HG03064 (cell line): Measurements from ENCODE around the gene ARHGAP31.
A peak's percentile ranks its signal among the peaks of the same experiment; 100 is the strongest.
"Not testable (repeated sequence)": the region's sequence is repeated elsewhere in the genome, so short reads cannot be mapped to it uniquely, and the experiment has no call there.

ENCODE experiments used
- ATAC-seq: cut with Tn5 transposase; IDR thresholded peaks from one replicate; pipeline ENCODE4 v1.9.1; 2021; ENCODE audit warnings: low read depth; ENCODE audit not compliant: unreplicated experiment

The ARHGAP31 gene

GRCh38 chr3:119315600-119316312, 21.6 kb downstream of the ARHGAP31 start:
- ATAC-seq = no peak

- ATAC-seq = no peak
Observed at GRCh38 chr3:119316313-119316670, 22.1 kb downstream of the ARHGAP31 start.

DNA sequence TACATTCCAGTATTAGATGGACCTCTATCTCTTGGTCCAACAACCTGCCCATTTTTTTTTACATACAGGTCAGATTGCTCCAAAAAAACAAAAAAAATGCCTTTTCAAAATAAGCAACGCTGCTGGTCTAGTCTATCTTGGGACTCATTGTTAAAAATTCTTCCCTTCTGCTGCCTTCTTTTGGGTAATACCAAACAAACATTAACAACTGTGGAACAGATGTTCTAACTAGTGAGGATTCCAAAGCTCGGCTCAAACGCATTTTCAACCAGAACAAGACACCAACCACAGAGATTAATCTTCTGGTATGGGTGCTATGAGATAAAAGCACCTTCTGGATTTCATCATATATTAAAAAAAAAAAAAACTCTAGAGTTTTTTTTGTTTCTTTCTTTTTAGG, 24.7 kb downstream of the ARHGAP31 start:
- no peak for ATAC-seq

GRCh38 chr3:119319311-119319710, 25.1 kb downstream of the ARHGAP31 start:
- ATAC-seq = no peak

DNA sequence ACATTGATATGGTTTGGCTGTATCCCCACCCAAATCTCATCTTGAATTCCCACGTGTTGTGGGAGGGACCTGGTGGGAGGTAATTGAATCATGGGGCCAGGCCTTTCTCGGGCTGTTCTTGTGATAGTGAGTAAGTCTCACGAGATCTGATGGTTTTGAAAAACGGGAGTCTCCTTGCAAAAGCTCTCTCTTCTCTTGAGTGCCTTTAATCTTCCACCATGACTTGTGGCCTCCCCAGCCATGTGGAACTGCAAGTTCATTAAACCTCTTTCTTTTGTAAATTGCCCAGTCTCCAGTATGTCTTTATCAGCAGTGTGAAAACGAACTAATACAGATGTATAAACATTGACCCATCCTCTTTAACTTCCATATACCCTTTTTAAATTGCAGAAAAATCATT, 26.6 kb downstream of the ARHGAP31 start:
- ATAC-seq = not testable (repeated sequence)

GRCh38 chr3:119322021-119322834, 28.0 kb downstream of the ARHGAP31 start:
- peak; percentile 17 for ATAC-seq

DNA sequence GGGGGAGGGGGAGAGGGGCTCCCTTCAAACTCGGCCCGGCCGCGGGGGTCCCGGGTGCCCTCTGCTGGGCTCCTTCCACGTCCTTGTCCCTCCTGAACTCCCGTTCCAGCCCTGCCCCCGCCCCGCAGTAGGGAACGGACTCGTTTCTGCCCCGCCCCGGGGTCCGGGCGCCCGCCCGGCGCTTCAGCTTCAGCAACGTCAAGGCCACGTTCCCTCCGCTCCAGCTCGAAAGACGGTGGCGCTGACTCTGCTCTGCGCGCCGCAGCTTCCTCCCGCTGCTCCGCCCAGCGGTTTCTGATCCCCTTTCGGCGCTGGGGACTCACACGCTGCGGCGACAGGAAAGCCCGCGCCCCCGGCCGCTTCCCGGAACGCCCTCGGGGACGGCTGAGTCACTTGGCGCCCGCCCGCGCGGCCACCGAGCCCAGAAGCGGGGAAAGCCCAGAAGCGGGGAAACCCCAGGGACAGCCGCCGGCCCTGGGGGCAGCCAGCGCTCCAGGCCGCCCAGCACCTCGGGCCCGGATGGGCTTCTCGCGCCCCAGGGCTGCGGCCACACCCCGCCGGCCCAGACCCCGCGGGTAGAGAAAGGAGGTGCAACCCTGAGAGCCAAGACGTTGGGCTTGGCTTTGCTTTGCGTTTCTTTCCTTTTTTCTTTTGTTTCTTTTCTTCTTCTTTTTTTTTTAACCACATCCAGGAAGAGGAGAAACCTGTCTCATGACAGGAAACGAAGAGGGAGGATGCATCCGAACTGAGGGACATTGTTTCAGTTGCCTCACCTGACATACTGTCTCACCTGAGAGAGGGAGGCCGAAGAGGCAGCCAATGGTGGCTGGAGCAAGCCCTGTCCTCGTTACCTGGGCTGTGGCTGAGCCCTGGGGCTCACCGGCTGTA, 28.9 kb downstream of the ARHGAP31 start:
- ATAC-seq = peak; percentile 86

- ATAC-seq = no peak
Observed at GRCh38 chr3:119323723-119324085, 29.5 kb downstream of the ARHGAP31 start.

DNA sequence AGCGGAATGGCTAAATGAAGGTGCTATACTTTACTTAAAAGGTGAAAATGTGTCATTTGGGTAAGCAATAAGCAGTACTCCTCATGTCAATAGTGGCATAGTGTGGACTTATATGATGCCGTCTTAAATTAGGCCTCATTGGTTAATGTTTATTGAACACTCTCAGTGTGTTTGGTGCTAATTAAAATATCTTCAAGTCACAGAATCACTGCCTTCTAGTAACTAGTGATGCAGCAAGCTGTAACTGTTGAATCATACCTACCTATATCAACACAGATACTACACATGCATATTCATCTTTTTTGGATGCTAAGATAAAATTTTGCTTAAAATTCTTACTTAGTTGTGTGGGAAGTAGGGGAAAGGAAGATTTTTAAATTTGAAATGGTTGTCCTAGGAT, 30.7 kb downstream of the ARHGAP31 start:
- no peak for ATAC-seq

- no peak for ATAC-seq
Observed at GRCh38 chr3:119326976-119327375, 32.8 kb downstream of the ARHGAP31 start.

DNA sequence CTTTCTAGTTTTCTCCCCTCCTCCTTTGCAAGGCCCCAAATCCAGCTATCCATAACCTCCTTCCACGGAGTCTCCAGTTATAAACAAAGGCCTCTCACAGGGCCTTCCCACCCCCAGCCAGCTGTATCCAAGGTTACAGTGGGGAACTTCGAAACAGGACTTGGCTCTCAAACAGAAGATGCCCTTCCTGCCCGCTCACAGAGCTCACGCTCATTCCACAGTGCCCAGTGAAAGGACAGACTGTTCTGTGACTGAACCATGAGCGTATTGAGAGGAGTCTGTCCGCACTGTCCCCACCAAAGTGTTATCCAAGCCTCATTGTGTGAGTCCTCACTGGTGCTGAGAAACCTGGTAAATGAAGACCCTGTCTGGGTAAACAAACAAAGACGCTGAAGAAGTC, 35.4 kb downstream of the ARHGAP31 start:
- ATAC-seq = no peak

DNA sequence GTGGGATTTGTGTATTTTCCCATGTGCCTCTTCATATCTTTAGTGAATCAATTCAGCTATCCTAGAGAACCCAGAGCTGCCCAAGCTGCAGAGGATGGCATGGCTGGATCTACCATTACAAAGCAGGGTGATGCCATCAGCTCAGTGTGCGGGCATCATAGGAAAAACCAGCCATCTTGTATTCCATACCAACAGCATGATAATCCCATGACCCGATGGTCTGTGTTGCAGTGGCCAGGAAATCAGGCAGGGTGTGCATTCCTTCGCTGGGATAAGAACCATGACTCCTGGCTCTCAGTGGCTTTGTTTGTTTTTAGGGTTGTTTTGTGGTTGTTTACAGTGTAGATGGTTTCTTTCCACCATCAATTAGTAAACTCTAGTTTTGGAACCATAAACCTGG, 36.0 kb downstream of the ARHGAP31 start:
- no peak for ATAC-seq

GRCh38 chr3:119330858-119331257, 36.7 kb downstream of the ARHGAP31 start:
- no peak for ATAC-seq

- ATAC-seq = no peak
Observed at GRCh38 chr3:119331661-119332060, 37.5 kb downstream of the ARHGAP31 start.

DNA sequence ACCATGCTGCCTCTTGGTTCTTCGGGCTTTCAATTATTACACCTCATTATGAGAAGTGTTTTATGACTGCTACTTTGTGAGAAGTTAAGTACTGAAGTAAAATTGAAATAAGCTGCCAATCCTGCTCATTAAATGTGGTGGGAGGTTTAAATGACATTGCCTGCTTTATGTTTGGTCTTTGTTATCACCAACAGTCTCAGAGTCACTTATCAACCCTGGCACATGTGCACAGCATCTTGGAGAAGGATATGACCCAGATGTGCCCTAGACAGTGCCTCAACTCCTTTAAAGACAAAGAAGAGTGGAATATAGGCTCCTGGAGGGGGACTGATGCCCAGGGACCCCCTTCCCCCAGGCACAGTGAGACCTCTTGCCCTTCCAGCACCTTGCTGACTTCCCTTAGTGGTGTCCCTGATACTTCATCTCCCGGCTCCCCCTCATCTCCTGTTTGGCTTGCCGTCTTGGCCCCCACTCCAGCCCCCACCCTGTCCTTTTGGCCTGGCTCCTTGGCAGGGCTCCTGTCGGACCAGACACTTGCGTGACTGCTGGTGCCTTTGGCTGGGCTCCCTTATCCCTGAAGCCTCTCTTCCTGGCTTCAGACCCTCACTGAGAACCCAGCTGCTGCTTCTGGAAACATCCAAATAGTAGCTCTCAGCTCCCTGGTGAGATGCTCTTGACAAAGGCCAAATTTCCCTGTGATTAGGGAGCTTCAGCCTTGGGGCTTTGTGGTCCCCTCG, 39.8 kb downstream of the ARHGAP31 start:
- no peak for ATAC-seq

GRCh38 chr3:119336823-119337222, 42.6 kb downstream of the ARHGAP31 start:
- no peak for ATAC-seq

- not testable (repeated sequence) for ATAC-seq
Observed at GRCh38 chr3:119337407-119337806, 43.2 kb downstream of the ARHGAP31 start.

DNA sequence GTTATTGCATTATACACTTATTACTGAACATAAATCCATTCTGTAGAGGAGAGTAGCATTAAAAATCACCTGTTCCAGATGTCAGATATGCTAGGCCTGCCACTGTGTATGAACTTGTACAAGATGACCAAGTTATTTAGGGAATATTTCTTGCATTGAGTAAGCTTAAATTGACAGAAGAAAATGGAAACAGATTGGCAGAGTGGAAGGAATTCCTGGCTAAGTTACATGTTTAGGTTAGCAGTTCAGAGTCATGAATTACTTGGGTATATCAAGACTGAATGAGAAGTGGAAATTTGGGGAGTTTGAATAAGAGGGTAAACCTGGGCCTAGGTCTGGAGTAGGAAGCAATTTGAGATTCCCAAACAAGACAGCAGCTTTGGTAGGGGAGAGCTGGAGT, 44.6 kb downstream of the ARHGAP31 start:
- no peak for ATAC-seq

- no peak for ATAC-seq
Observed at GRCh38 chr3:119340014-119340413, 45.8 kb downstream of the ARHGAP31 start.

- ATAC-seq = no peak
Observed at GRCh38 chr3:119340446-119340845, 46.3 kb downstream of the ARHGAP31 start.
